ENCODE results near the gene DNAH14.
"Not testable (repeated sequence)": the region's sequence is repeated elsewhere in the genome, so short reads cannot be mapped to it uniquely, and the experiment has no call there.

DNAH14 gene

GRCh38 chr1:224931605-224932004 is 2.1 kb downstream of the DNAH14 start:
- no peak overlapping the region for H3K27ac Mint-ChIP-seq (ENCODE audit: low read depth)
- H3K27me3 Mint-ChIP-seq: peaks cover 67% of the 10 kb centered on the region
- no peaks in the 10 kb centered on the region for H3K4me1 Mint-ChIP-seq
- H3K4me3 Mint-ChIP-seq: no peak overlapping the region
- H3K36me3 Mint-ChIP-seq (ENCODE audit: insufficient read depth): no peaks in the 10 kb centered on the region
- DNase-seq (ENCODE audit: low spot score in 2 of 2): no peak
- ATAC-seq (replicated peaks; ENCODE audit: extremely low read depth, poor library complexity, severe bottlenecking): no peak
- peaks cover 23% of the 10 kb centered on the region for H3K9me3 Mint-ChIP-seq

DNA sequence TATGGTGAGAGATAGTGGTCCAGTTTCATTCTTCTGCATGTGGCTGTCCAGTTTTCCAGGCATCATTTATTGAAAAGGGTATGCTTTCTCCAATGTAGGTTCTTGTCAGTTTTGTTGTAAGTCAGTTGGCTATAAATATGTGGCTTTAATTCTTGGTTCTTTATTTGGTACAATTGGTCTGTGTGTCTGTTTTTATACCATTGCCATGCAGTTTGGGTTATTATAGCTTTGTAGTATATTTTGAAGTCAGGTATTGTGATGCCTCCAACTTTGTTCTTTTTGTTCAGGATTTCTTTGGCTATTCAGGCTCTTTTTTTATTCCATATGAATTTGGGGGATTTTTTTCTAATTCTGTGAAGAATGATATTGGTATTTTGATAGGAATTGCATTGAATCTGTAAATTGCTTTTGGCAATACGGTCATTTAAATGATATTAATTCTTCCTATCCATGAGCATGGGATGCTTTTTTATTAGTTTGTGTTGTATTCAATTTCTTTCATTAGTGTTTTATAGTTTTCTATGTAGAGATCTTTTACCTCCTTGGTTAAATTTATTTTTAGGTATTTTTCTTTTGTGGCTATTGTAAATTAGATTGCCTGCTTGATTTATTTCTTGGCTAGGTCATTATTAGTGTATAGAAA is 3.3 kb downstream of the DNAH14 start:
- H3K4me3 Mint-ChIP-seq: no peak overlapping the region
- H3K27ac Mint-ChIP-seq (ENCODE audit: low read depth): no peak overlapping the region
- H3K4me1 Mint-ChIP-seq: no peaks in the 10 kb centered on the region
- peaks cover 23% of the 10 kb centered on the region for H3K9me3 Mint-ChIP-seq
- no peaks in the 10 kb centered on the region for H3K36me3 Mint-ChIP-seq (ENCODE audit: insufficient read depth)
- no peak for DNase-seq (ENCODE audit: low spot score in 2 of 2)
- peaks cover 63% of the 10 kb centered on the region for H3K27me3 Mint-ChIP-seq
- ATAC-seq (replicated peaks; ENCODE audit: extremely low read depth, poor library complexity, severe bottlenecking): no peak

DNA sequence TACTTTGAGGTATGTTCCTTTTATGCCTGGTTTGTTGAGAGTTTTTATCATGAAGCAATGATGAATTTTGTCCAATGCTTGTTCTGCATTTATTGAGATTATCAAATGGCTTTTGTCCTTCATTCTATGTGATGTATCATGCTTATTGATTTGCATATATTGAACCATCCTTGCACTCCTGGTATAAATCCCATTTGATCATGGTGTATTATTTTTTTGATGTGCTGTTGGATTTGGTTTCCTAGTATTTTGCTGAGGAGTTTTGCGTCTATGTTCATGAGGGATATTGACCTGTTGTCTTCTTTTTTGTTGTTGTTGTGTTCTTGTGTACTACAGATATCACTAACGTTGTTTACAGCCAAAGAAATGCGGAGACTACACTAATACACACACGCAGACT is 4.1 kb downstream of the DNAH14 start:
- Mint-ChIP-seq H3K36me3 (ENCODE audit: insufficient read depth) (no peaks in the 10 kb centered on the region), H3K27me3 (peaks cover 54% of the 10 kb centered on the region), H3K9me3 (peaks cover 23% of the 10 kb centered on the region), H3K4me3 (no peak overlapping the region), H3K4me1 (no peaks in the 10 kb centered on the region), H3K27ac (ENCODE audit: low read depth) (no peak overlapping the region)
- ATAC-seq (replicated peaks; ENCODE audit: extremely low read depth, poor library complexity, severe bottlenecking) (no peak), DNase-seq (ENCODE audit: low spot score in 2 of 2) (no peak)

- Mint-ChIP-seq H3K4me3 (no peak overlapping the region), H3K36me3 (ENCODE audit: insufficient read depth) (no peaks in the 10 kb centered on the region), H3K4me1 (no peaks in the 10 kb centered on the region), H3K27me3 (peaks cover 24% of the 10 kb centered on the region), H3K27ac (ENCODE audit: low read depth) (no peak overlapping the region), H3K9me3 (peaks cover 12% of the 10 kb centered on the region)
- DNase-seq (ENCODE audit: low spot score in 2 of 2): no peak
- no peak for ATAC-seq (replicated peaks; ENCODE audit: extremely low read depth, poor library complexity, severe bottlenecking)
These were observed 9.2 kb downstream of the DNAH14 start for GRCh38 chr1:224938652-224939051.

DNA sequence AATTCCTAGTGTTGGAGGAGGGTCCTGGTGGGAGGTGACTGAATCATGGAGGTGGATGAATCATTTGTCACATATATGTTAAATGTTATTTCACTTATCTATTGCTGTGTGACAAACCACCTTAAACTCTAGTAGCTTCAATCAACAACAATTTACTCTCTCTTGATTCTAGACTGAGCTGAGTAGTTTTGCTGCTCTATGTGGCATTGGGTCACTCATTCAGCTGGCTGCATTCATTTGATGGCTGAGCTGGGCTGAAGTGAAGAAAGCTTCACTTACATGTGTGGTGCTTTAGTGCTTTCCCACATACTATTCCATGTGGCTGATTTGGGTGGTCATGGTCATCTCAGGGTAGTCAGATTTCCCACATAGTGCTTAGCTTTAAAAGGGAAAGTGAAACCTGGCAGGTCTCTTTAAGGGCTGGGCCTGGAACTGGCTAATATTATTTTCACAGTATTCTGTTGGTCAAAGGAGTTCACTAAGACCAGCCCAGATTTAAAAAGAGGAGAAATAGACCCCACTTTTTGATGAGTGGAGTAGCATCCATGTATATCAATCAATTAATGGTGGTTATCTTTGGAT is 10.5 kb downstream of the DNAH14 start:
- Mint-ChIP-seq H3K4me1 (no peaks in the 10 kb centered on the region), H3K9me3 (peaks cover 4% of the 10 kb centered on the region), H3K4me3 (no peak overlapping the region), H3K36me3 (ENCODE audit: insufficient read depth) (no peaks in the 10 kb centered on the region), H3K27ac (ENCODE audit: low read depth) (no peak overlapping the region), H3K27me3 (peaks cover 17% of the 10 kb centered on the region)
- ATAC-seq (replicated peaks; ENCODE audit: extremely low read depth, poor library complexity, severe bottlenecking): no peak
- DNase-seq (ENCODE audit: low spot score in 2 of 2): no peak

DNA sequence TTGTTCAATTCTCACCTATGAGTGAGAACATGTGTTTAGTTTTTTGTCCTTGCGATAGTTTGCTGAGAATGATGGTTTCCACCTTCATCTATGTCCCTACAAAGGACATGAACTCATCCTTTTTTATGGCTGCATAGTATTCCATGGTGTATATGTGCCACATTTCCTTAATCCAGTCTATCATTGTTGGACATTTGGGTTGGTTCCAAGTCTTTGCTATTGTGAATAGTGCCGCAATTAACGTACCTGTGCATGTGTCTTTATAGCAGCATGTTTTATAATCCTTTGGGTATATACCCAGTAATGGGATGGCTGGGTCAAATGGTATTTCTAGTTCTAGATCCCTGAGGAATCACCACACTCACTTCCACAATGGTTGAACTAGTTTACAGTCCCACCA is 11.3 kb downstream of the DNAH14 start:
- H3K4me1 Mint-ChIP-seq; H3K27ac Mint-ChIP-seq (ENCODE audit: low read depth); H3K36me3 Mint-ChIP-seq (ENCODE audit: insufficient read depth); DNase-seq (ENCODE audit: low spot score in 2 of 2); ATAC-seq (replicated peaks; ENCODE audit: extremely low read depth, poor library complexity, severe bottlenecking); H3K9me3 Mint-ChIP-seq; H3K4me3 Mint-ChIP-seq: not testable (repeated sequence)
- H3K27me3 Mint-ChIP-seq: peaks cover 10% of the 10 kb centered on the region

- H3K27me3 Mint-ChIP-seq: peaks cover 10% of the 10 kb centered on the region
- not testable (repeated sequence) for H3K9me3 Mint-ChIP-seq; DNase-seq (ENCODE audit: low spot score in 2 of 2); ATAC-seq (replicated peaks; ENCODE audit: extremely low read depth, poor library complexity, severe bottlenecking); H3K4me1 Mint-ChIP-seq; H3K36me3 Mint-ChIP-seq (ENCODE audit: insufficient read depth); H3K4me3 Mint-ChIP-seq; H3K27ac Mint-ChIP-seq (ENCODE audit: low read depth)
These were observed 16.3 kb downstream of the DNAH14 start for GRCh38 chr1:224945651-224946348.

- H3K4me3 Mint-ChIP-seq; H3K27ac Mint-ChIP-seq (ENCODE audit: low read depth); DNase-seq (ENCODE audit: low spot score in 2 of 2); H3K36me3 Mint-ChIP-seq (ENCODE audit: insufficient read depth); H3K9me3 Mint-ChIP-seq; H3K4me1 Mint-ChIP-seq; ATAC-seq (replicated peaks; ENCODE audit: extremely low read depth, poor library complexity, severe bottlenecking): not testable (repeated sequence)
- peaks cover 10% of the 10 kb centered on the region for H3K27me3 Mint-ChIP-seq
These were observed 16.8 kb downstream of the DNAH14 start for GRCh38 chr1:224946349-224946691.

GRCh38 chr1:224957696-224958095 is 28.2 kb downstream of the DNAH14 start:
- no peak for DNase-seq (ENCODE audit: low spot score in 2 of 2)
- no peaks in the 10 kb centered on the region for H3K27me3 Mint-ChIP-seq
- H3K27ac Mint-ChIP-seq (ENCODE audit: low read depth): no peak overlapping the region
- no peaks in the 10 kb centered on the region for H3K4me1 Mint-ChIP-seq
- H3K9me3 Mint-ChIP-seq: no peaks in the 10 kb centered on the region
- no peak overlapping the region for H3K4me3 Mint-ChIP-seq
- H3K36me3 Mint-ChIP-seq (ENCODE audit: insufficient read depth): no peaks in the 10 kb centered on the region
- no peak for ATAC-seq (replicated peaks; ENCODE audit: extremely low read depth, poor library complexity, severe bottlenecking)

GRCh38 chr1:224958490-224958889 is 29.0 kb downstream of the DNAH14 start:
- Mint-ChIP-seq H3K9me3 (no peaks in the 10 kb centered on the region), H3K4me3 (no peak overlapping the region), H3K27me3 (peaks cover 3% of the 10 kb centered on the region), H3K4me1 (no peaks in the 10 kb centered on the region), H3K36me3 (ENCODE audit: insufficient read depth) (no peaks in the 10 kb centered on the region), H3K27ac (ENCODE audit: low read depth) (no peak overlapping the region)
- ATAC-seq (replicated peaks; ENCODE audit: extremely low read depth, poor library complexity, severe bottlenecking) (no peak), DNase-seq (ENCODE audit: low spot score in 2 of 2) (no peak)

GRCh38 chr1:224959115-224959514 is 29.6 kb downstream of the DNAH14 start:
- H3K4me3 Mint-ChIP-seq: no peak overlapping the region
- H3K36me3 Mint-ChIP-seq (ENCODE audit: insufficient read depth): no peaks in the 10 kb centered on the region
- DNase-seq (ENCODE audit: low spot score in 2 of 2) (no peak), ATAC-seq (replicated peaks; ENCODE audit: extremely low read depth, poor library complexity, severe bottlenecking) (no peak)
- H3K4me1 Mint-ChIP-seq: no peaks in the 10 kb centered on the region
- peaks cover 9% of the 10 kb centered on the region for H3K27me3 Mint-ChIP-seq
- no peaks in the 10 kb centered on the region for H3K9me3 Mint-ChIP-seq
- no peak overlapping the region for H3K27ac Mint-ChIP-seq (ENCODE audit: low read depth)

GRCh38 chr1:224959656-224960055 is 30.2 kb downstream of the DNAH14 start:
- ATAC-seq (replicated peaks; ENCODE audit: extremely low read depth, poor library complexity, severe bottlenecking) (no peak), DNase-seq (ENCODE audit: low spot score in 2 of 2) (no peak)
- Mint-ChIP-seq H3K4me1 (no peaks in the 10 kb centered on the region), H3K9me3 (no peaks in the 10 kb centered on the region), H3K4me3 (no peak overlapping the region), H3K27me3 (peaks cover 11% of the 10 kb centered on the region), H3K36me3 (ENCODE audit: insufficient read depth) (no peaks in the 10 kb centered on the region), H3K27ac (ENCODE audit: low read depth) (no peak overlapping the region)

DNA sequence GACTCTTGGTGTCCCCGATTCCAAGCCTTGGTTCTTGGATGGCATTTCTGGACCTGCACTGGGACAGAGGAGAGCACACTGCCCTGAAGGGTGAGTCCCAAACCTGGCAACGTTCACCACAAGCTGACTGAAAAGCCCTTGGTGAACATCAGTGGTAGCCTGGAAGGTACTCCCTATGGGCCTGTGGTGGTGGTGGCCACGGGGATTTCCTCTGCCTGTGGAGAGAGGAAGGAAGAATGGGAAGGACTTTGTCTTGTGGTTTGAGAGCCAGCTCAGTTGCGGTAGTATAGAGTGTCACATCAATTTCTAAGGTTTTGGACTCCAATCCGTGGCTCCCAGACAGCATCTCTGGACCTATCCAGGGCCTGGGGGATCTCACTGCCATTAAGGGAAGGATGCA is 50.7 kb downstream of the DNAH14 start:
- Mint-ChIP-seq H3K4me3 (no peak overlapping the region), H3K27ac (ENCODE audit: low read depth) (no peak overlapping the region), H3K4me1 (no peaks in the 10 kb centered on the region), H3K27me3 (peaks cover 54% of the 10 kb centered on the region), H3K36me3 (ENCODE audit: insufficient read depth) (no peaks in the 10 kb centered on the region), H3K9me3 (no peaks in the 10 kb centered on the region)
- ATAC-seq (replicated peaks; ENCODE audit: extremely low read depth, poor library complexity, severe bottlenecking): no peak
- DNase-seq (ENCODE audit: low spot score in 2 of 2): no peak

All from central memory CD8-positive, alpha-beta T cell (primary cell).